GM12864 (cell line): ENCODE measurements around the gene UGCG.

Experiments used
- DNase-seq: peaks from one replicate; pipeline ENCODE4 v3.0.0-alpha.2; 2011; ENCODE audit warnings: low read depth
- H3K4me3 ChIP-seq: 2 replicates; pipeline ENCODE4 v1.5.1; 2011; ENCODE audit warnings: mild to moderate bottlenecking, low read depth, low read length, control low read depth
- TF ChIP-seq, protein P1 (sequence below): IDR thresholded peaks from 2 replicates; pipeline ENCODE4 v1.5.1; 2011; ENCODE audit warnings: low read depth, mild to moderate bottlenecking, moderate library complexity, low read length, control low read depth, inconsistent platforms; ENCODE audit errors: missing control alignments

UGCG gene

GRCh38 chr9:111961009-111961408, 64.4 kb downstream of the UGCG start:
- TF ChIP-seq, protein P1, sequence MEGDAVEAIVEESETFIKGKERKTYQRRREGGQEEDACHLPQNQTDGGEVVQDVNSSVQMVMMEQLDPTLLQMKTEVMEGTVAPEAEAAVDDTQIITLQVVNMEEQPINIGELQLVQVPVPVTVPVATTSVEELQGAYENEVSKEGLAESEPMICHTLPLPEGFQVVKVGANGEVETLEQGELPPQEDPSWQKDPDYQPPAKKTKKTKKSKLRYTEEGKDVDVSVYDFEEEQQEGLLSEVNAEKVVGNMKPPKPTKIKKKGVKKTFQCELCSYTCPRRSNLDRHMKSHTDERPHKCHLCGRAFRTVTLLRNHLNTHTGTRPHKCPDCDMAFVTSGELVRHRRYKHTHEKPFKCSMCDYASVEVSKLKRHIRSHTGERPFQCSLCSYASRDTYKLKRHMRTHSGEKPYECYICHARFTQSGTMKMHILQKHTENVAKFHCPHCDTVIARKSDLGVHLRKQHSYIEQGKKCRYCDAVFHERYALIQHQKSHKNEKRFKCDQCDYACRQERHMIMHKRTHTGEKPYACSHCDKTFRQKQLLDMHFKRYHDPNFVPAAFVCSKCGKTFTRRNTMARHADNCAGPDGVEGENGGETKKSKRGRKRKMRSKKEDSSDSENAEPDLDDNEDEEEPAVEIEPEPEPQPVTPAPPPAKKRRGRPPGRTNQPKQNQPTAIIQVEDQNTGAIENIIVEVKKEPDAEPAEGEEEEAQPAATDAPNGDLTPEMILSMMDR: no peak
- no peak for DNase-seq
- H3K4me3 ChIP-seq: no peak overlapping the region

DNA sequence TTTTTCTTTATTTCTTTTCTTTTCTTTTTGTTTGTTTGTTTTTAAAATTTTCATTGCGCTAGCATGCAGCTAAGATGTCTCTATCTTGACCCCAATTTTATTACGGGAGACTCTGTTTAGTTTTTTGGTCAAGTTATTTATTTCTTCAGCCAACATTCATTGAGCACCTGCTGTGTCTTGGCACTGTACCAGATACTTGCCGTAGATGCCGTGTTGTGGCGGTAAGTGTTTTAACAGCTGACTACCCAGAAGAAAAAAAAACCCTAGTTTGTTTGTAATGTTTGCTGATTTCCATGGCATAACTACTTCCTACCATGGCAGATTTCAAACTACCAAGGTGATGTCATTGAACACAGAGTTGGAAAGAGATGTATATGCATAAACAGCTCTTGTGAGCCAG, 65.0 kb downstream of the UGCG start:
- no peak for DNase-seq
- TF ChIP-seq, protein P1: no peak

GRCh38 chr9:111962021-111962420, 65.4 kb downstream of the UGCG start:
- TF ChIP-seq, protein P1: no peak
- no peak for DNase-seq
- no peak overlapping the region for H3K4me3 ChIP-seq

More for the DNA sequence above, 65.0 kb downstream of the UGCG start:
- H3K4me3 ChIP-seq: no peak overlapping the region

DNA sequence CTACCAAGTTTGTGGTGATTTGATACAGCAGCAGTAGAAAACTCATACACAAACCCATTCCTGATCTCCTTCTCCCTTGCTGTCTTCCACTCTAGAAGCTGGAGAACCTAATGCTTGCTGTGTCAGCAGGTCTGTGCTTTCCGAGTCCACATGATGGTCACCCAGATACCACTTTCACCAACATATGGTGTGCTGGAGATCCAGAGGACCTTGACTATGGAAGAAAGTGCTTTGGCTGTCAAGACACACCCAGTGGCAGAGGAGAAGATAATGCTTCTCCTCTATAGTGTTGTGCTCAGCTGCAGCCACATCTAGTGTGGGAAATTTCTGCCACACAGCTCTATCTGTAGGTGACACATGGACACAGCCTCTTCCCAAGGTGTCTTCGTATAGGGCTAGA, 67.4 kb downstream of the UGCG start:
- no peak for DNase-seq
- TF ChIP-seq, protein P1: no peak
- no peak overlapping the region for H3K4me3 ChIP-seq

DNA sequence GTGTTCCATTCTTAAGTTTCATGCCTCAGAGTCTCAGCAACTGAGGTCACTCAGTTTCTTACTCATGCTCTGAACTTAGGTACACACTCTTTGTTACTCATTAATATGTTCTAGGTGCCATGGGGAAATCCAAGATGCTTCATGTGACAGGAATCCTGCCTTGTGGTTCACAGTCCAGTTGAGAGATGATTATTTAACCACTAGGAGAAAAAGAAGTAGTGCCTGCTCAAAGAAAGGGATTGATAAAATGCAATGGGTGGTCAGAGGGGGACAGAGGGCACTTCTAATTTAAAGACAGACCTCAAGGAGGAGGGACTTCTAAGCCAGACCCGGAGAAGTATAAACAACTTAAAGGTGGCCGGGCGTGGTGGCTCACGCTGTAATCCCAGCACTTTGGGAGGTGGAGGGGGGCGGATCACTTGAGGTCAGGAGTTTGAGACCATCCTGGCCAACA, 69.0 kb downstream of the UGCG start:
- DNase-seq: no peak
- TF ChIP-seq, protein P1: no peak
- H3K4me3 ChIP-seq: no peak overlapping the region

DNA sequence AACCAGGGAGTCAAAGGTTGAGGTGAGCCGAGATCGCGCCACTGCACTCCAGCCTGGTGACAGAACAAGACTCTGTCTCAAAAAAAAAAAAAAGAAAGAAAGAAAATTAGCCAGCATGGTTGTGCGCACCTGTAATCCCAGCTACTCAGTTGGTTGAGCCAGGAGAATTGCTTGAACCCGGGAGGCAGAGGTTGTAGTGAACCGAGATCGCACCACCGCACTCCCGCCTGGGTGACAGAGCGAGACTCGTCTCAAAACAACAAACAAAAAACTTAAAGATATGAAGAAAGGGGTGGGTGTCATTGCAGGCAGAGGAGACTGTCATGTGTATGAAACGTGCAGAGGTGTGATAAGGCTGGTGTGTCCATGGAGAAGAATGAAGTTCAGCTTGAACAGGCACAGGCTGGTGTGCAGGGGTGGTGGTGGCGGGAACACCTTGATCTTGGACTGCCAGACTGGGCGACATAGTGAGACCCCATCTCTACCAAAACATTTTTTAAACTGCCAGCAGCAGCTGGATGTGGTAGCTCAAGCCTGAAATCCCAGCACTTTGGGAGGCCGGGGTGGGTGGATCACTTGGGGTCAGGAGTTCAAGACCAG, 69.6 kb downstream of the UGCG start:
- H3K4me3 ChIP-seq: no peak overlapping the region
- TF ChIP-seq, protein P1: no peak
- DNase-seq: no peak

GRCh38 chr9:111966861-111967291, 70.3 kb downstream of the UGCG start:
- no peak for DNase-seq
- TF ChIP-seq, protein P1: no peak
- H3K4me3 ChIP-seq: no peak overlapping the region
